Thyroid gland (tissue), 4 donors: ENCODE data around the gene PIGV. TPM values are rescaled to one million over a fixed set of nuclear protein-coding genes. Genes with fewer than 3 reads are reported as not detected.
A peak's percentile ranks its signal among the peaks of the same experiment; 100 is the strongest.

Experiments
- DNase-seq, 2 donors: peaks; one replicate each; pipeline ENCODE4 v3.0.0-alpha.2; 2019
- H3K27ac ChIP-seq, 3 donors: fragments of 200-600 bp; sonication (generic); 1 replicate in 2 of 3; 2 replicates in 1 of 3; pipeline ENCODE4 v1.5.1; 2016 to 2019; ENCODE audit warnings: mild to moderate bottlenecking in 1 of 3, moderate library complexity in 1 of 3
- H3K27me3 ChIP-seq: fragments of 200-600 bp; sonication (generic); one replicate; pipeline ENCODE4 v1.5.1; 2019
- H3K36me3 ChIP-seq, 2 donors: fragments of 200-600 bp; sonication (generic); one replicate each; pipeline ENCODE4 v1.5.1; 2016 to 2019
- H3K4me1 ChIP-seq, 2 donors: fragments of 200-600 bp; sonication (generic); one replicate each; pipeline ENCODE4 v1.5.1; 2017 to 2019
- H3K4me3 ChIP-seq, 3 donors: fragments of 200-600 bp; sonication (generic); replicated peaks in 1 of 3; 1 replicate in 2 of 3; 2 replicates in 1 of 3; pipeline ENCODE4 v1.5.1; 2016; ENCODE audit warnings: mild to moderate bottlenecking in 1 of 3
- H3K9me3 ChIP-seq: fragments of 200-600 bp; sonication (generic); one replicate; pipeline ENCODE4 v1.5.1; 2017
- POLR2A ChIP-seq, 2 donors: fragments of 450-650 bp; IDR thresholded peaks; one replicate each; pipeline ENCODE4 v1.6.1; 2017; ENCODE audit warnings: antibody characterized with exemption in 2 of 2, mild to moderate bottlenecking in 2 of 2, moderate library complexity in 1 of 2
- WGBS, 2 donors: methylation state at CpG; one replicate each; pipeline ENCODE4 v1.1.5; 2017; 5-methylcytosine and 5-hydroxymethylcytosine counted together
- intact Hi-C: fragments of 100-400 bp; cut with DNase I; formaldehyde crosslinking; loops from one replicate; pipeline ENCODE4 v1.15.1; 2023
- total RNA-seq, 4 donors: library from RNA; depleted of rRNA; stranded (reverse); fragments of >200 nt; gene quantifications; one replicate each; pipeline ENCODE4 v1.2.3, GENCODE V29; 2016
- TF ChIP-seq, protein P1 (sequence below), 6 experiments: fragments of 200-600 bp in 3 of 6; fragments of 450-650 bp in 3 of 6; sonication (generic) in 3 of 6; IDR thresholded peaks; one replicate each; pipeline ENCODE4 v1.5.1; 2016 to 2019; ENCODE audit warnings: antibody characterized with exemption in 6 of 6, mild to moderate bottlenecking in 2 of 6, inconsistent platforms in 1 of 6, moderate library complexity in 1 of 6

PIGV gene
- total RNA-seq, 4 donors from 2014 or later: 20.5 to 39.4 (median 27.8) TPM

DNA sequence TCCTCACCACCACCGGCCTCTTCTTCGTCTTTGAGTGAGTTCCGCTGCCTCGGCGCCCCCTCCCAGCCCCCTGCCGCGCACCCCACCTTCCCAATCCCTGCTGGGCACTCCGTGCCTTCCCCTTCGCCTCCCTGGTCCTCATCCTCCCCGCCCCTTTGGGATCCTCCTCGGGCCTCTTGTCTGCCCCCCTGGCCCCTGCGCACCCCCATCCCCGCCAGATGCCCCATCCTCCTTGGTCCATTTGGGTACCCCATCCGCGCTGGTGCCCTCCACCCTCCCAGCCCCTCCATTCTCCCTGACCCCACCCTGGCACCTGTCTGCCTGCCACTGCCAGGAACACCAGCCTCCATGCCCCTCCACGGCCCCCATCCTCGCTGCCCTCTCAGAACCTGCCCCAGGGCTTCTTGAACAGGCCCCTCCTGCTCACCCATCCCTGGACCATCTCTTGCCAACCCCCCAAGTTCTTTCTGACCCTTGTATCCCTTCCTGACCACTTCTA is 39.4 kb downstream of the PIGV start:
- no peaks in the 10 kb centered on the region for H3K9me3 ChIP-seq
- H3K36me3 ChIP-seq: peaks cover 0 to under 1% of the 10 kb centered on the region in 2 donors
- DNase-seq: no peak
- WGBS, 2 donors: 1 to 4% methylated on average over 17 of the region's 17 CpGs
- TF ChIP-seq, protein P1, sequence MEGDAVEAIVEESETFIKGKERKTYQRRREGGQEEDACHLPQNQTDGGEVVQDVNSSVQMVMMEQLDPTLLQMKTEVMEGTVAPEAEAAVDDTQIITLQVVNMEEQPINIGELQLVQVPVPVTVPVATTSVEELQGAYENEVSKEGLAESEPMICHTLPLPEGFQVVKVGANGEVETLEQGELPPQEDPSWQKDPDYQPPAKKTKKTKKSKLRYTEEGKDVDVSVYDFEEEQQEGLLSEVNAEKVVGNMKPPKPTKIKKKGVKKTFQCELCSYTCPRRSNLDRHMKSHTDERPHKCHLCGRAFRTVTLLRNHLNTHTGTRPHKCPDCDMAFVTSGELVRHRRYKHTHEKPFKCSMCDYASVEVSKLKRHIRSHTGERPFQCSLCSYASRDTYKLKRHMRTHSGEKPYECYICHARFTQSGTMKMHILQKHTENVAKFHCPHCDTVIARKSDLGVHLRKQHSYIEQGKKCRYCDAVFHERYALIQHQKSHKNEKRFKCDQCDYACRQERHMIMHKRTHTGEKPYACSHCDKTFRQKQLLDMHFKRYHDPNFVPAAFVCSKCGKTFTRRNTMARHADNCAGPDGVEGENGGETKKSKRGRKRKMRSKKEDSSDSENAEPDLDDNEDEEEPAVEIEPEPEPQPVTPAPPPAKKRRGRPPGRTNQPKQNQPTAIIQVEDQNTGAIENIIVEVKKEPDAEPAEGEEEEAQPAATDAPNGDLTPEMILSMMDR (IDR thresholded peaks at IDR 0.05): no peak
- TF ChIP-seq POLR2A (IDR thresholded peaks at IDR 0.05): no peak
- intact Hi-C loops: no loop called here
- H3K4me1 ChIP-seq: peaks cover 43 to 49% of the 10 kb centered on the region in 2 donors
- H3K27ac ChIP-seq: peak overlapping the region in 2 of 3 donors; percentile 72 to 84
- no peaks in the 10 kb centered on the region for H3K27me3 ChIP-seq
- H3K4me3 ChIP-seq: peak overlapping the region; percentile 23 to 69 (median 31)

GRCh38 chr1:26827663-26828062 is 39.9 kb downstream of the PIGV start:
- intact Hi-C loops: no loop called here
- peak; percentile 85 to 88 for DNase-seq
- H3K27ac ChIP-seq: peak overlapping the region in 2 of 3 donors; percentile 72 to 84
- H3K9me3 ChIP-seq: no peaks in the 10 kb centered on the region
- peaks cover 4 to 6% of the 10 kb centered on the region in 2 donors for H3K36me3 ChIP-seq
- 10 to 17% methylated on average over 11 of the region's 11 CpGs for WGBS, 2 donors
- TF ChIP-seq, protein P1 (IDR thresholded peaks at IDR 0.05): no peak
- TF ChIP-seq POLR2A (IDR thresholded peaks at IDR 0.05): peak in 1 of 2 donors; percentile 40
- H3K4me1 ChIP-seq: peaks cover 43 to 49% of the 10 kb centered on the region in 2 donors
- H3K27me3 ChIP-seq: no peaks in the 10 kb centered on the region
- peak overlapping the region; percentile 1 to 69 (median 23) for H3K4me3 ChIP-seq

DNA sequence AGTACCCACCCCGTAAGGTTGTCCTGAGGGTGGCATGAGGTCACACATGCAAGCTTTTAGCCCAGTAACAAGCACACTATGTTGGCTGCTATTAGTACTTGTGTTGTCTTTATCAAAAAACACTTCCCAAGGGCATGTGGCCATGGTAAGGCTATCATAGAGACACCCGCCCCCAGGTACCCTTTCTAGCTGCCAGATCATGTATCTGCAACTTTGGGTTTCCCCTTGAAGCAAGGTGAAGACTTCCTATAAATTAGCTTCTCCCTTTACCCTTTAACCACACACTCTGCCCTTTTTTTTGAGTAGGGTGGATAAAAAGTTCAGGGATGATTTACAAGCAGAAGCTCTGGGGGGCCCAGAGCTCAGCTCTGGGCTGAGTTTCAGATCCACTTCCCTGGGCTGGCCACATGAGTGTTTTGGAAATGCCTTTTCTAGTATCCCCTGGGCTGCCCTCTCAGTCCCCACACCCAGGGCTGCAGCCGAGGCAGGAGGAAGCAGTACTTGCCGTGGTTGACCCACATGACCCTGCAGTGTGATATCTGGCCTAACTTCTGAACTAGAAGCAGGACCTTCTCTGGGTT is 40.8 kb downstream of the PIGV start:
- DNase-seq: peak; percentile 32 to 33
- H3K27ac ChIP-seq: peak overlapping the region; percentile 48 to 84 (median 72)
- H3K36me3 ChIP-seq: peaks cover 12 to 13% of the 10 kb centered on the region in 2 donors
- H3K9me3 ChIP-seq: no peaks in the 10 kb centered on the region
- peaks cover 43 to 49% of the 10 kb centered on the region in 2 donors for H3K4me1 ChIP-seq
- H3K4me3 ChIP-seq: no peak overlapping the region
- H3K27me3 ChIP-seq: no peaks in the 10 kb centered on the region
- TF ChIP-seq, protein P1 (IDR thresholded peaks at IDR 0.05): no peak
- no peak for TF ChIP-seq POLR2A (IDR thresholded peaks at IDR 0.05)
- intact Hi-C loops: no loop called here
- WGBS, 2 donors: 31 to 41% methylated on average over 4 of the region's 4 CpGs

GRCh38 chr1:26829184-26829911 is 41.6 kb downstream of the PIGV start:
- Histone ChIP-seq H3K9me3 (no peaks in the 10 kb centered on the region), H3K36me3 (peaks cover 21 to 22% of the 10 kb centered on the region in 2 donors), H3K27ac (peak overlapping the region in 2 of 3 donors; percentile 23 to 84), H3K4me1 (peaks cover 43 to 49% of the 10 kb centered on the region in 2 donors), H3K4me3 (no peak overlapping the region), H3K27me3 (no peaks in the 10 kb centered on the region)
- intact Hi-C loops: no loop called here
- 86 to 89% methylated on average over 6 of the region's 6 CpGs for WGBS, 2 donors
- no peak for DNase-seq
- no peak for TF ChIP-seq POLR2A (IDR thresholded peaks at IDR 0.05)
- TF ChIP-seq, protein P1 (IDR thresholded peaks at IDR 0.05): no peak

- Histone ChIP-seq H3K4me3 (no peak overlapping the region), H3K27me3 (no peaks in the 10 kb centered on the region), H3K27ac (no peak overlapping the region), H3K36me3 (peaks cover 32 to 35% of the 10 kb centered on the region in 2 donors), H3K9me3 (no peaks in the 10 kb centered on the region), H3K4me1 (peaks cover 33 to 36% of the 10 kb centered on the region in 2 donors)
- DNase-seq: no peak
- TF ChIP-seq POLR2A (IDR thresholded peaks at IDR 0.05): no peak
- TF ChIP-seq, protein P1 (IDR thresholded peaks at IDR 0.05): no peak
- 94% methylated on average over 3 of the region's 3 CpGs for WGBS, 2 donors
- intact Hi-C loops: no loop called here
Observed at GRCh38 chr1:26831059-26831458, 43.3 kb downstream of the PIGV start.
